NCI-H510A treated with DMSO at 0.1 percent for 48 hours (cell line): ENCODE measurements around the gene CD74.
"Not testable (repeated sequence)": the region's sequence is repeated elsewhere in the genome, so short reads cannot be mapped to it uniquely, and the experiment has no call there.

Source experiments
- DNase-seq: peaks from one replicate; lab custom pipeline; 2025; lab: John Stamatoyannopoulos, UW

The CD74 gene

GRCh38 chr5:150412319-150413175, at the start of gene CD74:
Gene CD74, minus strand, starts transcription at chr5:150412910. Its CDS starts 161 bp downstream, at chr5:150412749.
- no peak for DNase-seq

DNA sequence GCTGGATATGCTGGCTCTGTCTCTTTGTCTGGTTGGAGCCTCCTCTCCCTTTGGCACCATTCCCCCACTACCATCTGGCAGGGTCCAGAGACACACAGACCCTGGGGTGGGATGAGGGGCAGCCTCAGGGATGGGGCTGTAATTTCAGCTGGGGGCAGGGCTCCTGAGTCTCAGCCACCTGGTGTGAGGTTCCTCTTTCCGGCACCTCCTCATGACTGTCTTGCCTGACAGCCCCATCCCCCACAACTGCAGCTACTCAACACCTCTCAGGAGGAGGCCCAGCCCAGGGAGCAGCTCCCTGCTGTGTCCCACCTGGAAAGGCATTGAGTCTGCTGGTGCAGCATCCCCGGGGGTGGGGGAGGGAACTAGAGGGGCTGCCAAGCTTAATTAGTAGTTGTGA, 48.5 kb upstream of the CD74 start:
- peak; percentile 70 for DNase-seq

- DNase-seq: peak; percentile 41
Observed at GRCh38 chr5:150460781-150461180, 48.1 kb upstream of the CD74 start.

GRCh38 chr5:150458802-150459557, 46.3 kb upstream of the CD74 start:
- DNase-seq: peak; percentile 61

- no peak for DNase-seq
Observed at GRCh38 chr5:150457562-150458240, 45.0 kb upstream of the CD74 start.

DNA sequence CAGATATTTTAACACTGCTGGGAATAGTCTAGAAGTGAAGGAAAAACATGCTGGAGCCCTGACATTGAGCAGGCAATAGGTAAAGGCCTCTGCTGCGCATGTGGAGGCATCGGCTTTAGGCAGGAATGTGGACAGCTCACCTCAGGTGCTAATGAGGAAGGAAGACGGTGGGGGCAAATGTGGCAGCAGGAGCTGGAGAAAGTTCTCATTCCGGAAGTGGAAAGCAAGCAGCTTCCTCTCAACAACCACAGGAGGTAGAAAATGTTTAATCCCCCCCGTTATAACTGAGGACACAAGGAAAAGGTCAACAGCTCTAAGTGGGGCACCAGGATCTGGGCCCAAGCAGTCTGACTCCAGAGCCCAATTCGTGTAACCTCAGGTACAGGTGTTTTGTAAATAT, 44.4 kb upstream of the CD74 start:
- no peak for DNase-seq

DNA sequence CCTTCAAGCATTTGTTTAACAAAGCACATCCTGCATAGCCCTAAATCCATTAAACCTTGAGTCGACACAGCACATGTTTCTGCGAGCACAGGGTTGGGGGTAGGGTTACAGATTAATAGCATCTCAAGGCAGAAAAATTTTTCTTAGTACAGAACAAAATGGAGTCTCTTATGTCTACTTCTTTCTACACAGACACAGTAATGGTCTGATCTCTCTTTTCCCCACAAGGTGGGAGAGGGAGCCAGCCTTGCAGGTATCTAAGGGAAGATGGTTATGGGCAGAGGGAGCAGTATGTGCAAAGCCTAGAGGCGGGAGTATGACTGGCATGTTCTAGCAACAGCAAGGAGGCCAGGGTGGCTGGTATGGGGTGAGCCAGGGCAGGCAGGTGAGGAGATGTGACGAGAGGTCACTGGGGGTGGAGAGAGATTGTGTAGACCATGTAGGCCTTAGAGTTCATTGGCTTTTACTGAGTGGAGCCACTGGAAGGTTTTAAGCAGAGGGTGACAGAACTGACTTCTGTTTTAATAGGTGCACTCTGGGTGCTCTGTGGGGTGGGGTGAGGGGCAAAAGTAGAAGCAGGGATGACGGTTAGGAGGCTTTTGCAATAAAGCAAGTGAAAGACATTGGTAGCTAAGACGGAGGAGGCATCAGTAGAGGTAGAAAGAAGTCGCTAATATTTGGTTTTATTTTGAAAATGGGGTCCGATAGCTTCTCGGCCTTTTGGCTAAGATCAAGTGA, 42.0 kb upstream of the CD74 start:
- DNase-seq: no peak

- not testable (repeated sequence) for DNase-seq
Observed at GRCh38 chr5:150454027-150454426, 41.3 kb upstream of the CD74 start.

DNA sequence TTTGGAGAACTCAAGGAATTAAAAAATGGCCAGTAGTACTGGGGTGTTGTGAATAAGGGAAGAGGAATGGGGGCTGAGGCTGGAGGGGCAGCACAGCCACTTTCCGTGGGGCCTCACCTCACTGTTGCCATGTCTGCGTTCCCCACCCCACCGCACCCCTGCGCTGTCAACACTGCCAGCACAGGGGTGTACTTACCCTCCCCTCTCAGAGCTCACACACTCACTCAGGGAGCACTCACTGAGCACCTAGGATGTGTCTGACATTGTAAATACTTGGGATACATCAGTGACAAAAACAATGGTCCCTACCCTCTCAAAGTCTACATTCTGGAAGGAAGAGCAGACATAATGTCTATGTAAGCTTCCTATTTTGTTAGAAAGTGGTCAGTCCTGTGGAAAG, 40.2 kb upstream of the CD74 start:
- DNase-seq: no peak

DNA sequence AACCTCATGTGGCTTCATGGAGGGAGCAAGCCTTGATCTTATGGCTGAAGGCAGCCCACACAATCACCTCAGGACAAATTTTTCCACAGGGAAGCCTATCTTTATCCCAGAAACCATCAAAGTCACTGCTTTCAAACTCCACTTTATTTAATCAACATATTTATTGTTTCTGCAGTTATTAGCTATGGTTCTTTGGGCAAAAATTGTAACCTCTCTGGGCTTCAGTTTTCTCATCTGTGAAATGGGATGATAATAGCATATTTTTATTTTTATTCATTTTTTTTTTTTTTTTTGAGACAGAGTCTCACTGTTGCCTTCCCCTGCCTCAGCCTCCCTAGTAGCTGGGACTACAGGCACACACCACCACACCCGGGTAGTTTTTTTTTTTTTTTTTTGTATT, 38.9 kb upstream of the CD74 start:
- DNase-seq: no peak

GRCh38 chr5:150449517-150450339, 37.0 kb upstream of the CD74 start, which contains the start of gene RPS14:
Gene RPS14, minus strand, starts transcription at chr5:150449739. Its CDS starts 2,006 bp downstream, at chr5:150447733.
- peak; percentile 95 for DNase-seq

DNA sequence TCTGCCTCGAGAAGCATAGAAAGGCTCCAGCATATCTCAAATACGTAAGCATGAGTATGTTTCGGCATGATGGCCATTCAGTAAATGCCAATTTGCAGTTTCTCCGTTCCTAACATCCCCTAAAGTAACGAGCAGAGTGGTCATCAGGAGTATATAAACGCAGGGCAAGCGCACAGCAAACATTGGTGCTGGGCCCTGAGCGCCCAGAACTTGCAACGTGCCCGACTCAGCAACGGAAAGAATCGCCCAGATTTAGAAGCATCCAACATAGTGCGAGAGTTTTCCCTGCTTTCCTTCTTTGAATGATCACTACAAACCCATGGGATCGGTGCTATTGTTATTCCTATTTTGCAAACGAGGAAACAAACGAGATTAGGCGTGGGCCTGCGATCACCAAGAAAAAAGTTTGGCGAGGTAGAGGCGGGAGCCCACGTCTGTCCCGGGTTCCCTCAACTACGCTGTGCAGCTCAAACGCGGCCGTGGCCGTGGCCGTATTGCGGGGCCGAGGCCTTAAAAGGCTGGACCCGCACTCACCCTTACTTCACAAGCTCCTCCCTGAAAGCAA, 36.3 kb upstream of the CD74 start:
- no peak for DNase-seq

DNA sequence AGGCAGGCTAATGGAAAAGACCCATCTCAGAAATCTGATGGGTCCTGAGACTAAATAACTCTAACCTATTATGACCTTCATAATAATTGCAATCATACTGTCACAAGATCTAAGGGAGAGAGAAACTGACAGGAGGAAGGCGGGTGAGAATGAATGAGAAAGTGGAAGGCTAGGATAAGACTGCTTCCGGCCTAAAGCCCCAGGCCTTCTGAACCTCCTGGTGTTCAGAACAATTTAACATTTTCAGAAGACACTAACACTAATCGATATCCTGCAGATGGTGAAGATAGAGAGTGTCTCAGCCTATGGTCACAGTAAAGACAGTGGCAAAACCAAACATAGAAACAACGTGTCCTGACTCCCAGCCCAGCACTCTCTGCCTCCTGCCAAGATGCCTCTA, 35.6 kb upstream of the CD74 start:
- no peak for DNase-seq

DNA sequence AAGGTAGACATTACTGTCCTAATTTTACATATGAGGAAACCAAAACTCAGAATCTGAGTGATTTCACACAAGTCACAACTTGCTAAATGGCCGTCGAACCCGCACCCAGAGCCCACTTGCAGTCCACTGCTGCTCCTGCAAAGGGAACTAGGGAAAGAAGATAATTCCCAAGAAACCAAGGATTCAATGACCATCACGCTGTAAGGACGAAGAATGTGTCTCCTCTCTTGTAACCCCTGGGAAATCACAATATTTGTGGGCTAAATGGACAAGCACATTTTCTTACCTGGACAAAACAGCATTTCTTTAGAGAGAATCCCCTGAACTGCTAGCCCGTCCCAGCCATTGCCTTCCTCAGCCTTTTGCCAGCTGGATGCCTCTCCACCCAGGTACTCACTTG, 34.5 kb upstream of the CD74 start:
- no peak for DNase-seq

- no peak for DNase-seq
Observed at GRCh38 chr5:150446583-150446982, 33.9 kb upstream of the CD74 start.

GRCh38 chr5:150446088-150446487, 33.4 kb upstream of the CD74 start:
- DNase-seq: no peak

DNA sequence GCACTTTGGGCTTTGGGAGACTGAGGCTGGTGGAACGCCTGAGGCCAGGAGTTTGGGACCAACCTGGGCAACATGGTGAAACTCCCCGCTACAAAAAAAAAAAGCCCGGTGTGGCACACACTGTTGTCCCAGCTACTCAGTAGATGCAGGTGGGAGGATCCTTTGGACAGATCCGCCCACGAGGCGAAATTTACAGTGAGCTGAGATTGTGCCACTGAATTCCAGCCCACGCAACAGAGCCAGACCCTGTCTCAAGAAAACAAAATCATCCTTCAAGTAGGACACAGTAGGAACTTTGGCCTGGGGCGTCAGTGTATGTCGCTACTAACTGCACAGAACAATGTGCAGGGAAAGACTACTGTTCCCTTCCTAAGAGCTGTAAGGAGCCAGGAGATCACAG, 32.1 kb upstream of the CD74 start:
- no peak for DNase-seq

DNA sequence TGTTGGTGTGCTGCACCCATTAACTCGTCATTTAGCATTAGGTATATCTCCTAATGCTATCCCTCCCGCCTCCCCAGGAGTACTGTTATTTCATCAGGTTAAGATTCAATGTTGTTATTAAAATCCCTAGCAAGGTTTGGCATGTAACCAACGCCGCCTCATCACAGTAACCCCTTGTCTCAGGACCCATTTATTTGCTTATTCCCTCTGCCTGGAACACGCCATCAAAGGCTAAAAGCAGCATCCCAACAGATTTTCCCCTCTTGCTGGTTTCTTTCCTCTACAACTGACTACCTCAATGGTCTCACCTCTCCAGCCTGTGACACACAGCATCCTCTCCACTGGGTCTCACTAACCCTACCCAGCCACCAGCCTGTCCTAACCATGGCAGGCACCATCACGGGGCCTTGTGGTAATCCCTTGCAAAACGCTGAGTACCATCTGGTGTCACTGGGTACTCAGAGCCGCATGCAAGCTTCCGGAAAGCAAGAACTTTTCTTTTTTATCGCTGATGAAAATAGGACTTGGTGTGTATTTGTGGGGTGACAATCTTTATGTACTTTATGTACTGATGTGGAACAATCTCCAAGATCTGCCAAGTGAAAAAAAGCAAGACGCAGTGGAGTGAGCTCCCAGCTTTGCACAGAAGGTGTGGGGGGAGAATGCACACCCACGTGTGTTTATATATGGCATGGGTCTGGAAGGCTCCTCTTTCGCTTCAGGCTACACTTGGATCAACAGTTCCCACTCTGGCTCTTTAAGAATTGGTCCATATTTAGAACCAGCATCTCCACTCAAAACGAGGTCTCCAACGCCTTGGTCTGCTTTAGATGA, 30.7 kb upstream of the CD74 start:
- no peak for DNase-seq

DNA sequence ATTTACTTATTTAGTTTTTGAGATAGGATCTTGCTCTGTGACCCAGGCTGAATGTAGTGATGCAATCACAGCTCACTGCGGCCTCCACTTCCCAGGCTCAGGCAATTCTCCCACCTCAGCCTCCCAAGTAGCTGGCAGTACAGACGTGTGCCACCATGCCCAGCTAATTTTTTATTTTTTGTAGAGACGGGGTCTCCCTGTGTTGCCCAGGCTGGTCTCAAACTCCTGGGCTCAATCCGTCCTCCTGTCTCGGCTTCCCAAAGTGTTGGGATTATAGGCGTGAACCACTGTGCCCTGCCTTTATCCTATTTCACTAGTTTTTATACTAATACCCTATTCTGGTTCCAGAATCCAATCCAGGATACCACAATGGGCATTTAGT, 30.0 kb upstream of the CD74 start:
- DNase-seq: no peak
